Kasumi-1 (cell line): ENCODE data around the gene NR5A1.
A peak's percentile ranks its signal among the peaks of the same experiment; 100 is the strongest.

Experiments used
- DNase-seq, 2 experiments: peaks; one replicate each; lab custom pipeline; 2025; lab: John Stamatoyannopoulos, UW

Gene NR5A1

DNA sequence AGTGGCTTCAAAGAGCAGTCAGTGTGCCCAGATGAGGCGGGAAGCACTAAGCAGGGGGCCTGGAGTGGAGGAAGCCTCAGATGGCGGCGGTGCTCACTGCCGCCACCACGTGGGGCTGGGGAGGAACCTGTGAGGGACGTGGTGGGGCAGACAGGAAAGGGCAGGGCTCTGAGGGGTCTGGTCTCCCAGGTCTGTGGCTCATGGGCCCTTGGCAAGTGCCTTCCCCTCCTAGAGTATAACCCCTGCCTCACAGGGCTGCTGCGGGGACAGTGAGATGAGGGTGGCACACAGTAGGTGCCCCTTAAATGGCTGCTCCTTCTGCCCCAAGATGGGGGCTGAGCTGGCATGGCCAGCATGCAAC is 26.6 kb downstream of the NR5A1 start:
- peak; percentile 71 to 75 for DNase-seq

DNA sequence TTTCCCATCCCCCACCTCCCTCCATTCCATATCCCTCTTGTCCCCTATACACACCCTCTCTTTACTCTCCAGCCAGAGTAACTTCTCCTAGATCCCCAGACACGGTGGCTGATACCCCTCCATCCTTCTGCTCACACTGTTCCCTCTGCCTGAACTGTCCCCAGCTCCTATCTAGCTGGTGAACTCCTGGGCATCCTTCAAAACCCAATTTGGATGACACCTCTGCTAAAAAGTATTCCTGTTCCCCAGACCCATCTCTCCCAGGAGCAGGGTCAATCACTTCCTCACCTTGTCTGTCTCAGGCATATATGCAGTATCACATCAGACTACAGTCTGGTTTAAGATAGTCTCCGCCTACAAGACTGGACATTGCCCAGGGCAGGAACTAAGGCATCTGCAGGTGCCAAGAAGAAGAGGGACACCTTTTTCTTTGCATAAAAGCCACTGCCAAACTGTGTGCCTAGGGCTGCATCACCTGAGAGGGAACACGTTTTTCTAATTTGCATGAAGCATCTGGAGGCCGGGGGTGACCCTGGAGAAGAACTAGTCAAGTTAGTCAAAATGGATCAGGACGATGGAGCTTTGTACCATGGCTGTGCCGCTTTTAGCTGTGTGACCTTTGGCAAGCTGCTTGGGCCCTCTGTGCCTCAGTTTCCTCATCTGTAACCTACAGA is 27.1 kb downstream of the NR5A1 start:
- DNase-seq = no peak

- no peak for DNase-seq
Observed at GRCh38 chr9:124479371-124479770, 27.8 kb downstream of the NR5A1 start.

GRCh38 chr9:124478354-124478753 is 28.8 kb downstream of the NR5A1 start:
- no peak for DNase-seq

GRCh38 chr9:124477648-124478285 is 29.4 kb downstream of the NR5A1 start:
- no peak for DNase-seq

GRCh38 chr9:124477211-124477647 is 30.0 kb downstream of the NR5A1 start:
- no peak for DNase-seq

- peak; percentile 49 to 65 for DNase-seq
Observed at GRCh38 chr9:124475868-124476690, 31.1 kb downstream of the NR5A1 start.

GRCh38 chr9:124475158-124475867 is 31.9 kb downstream of the NR5A1 start:
- DNase-seq = peak; percentile 59 to 66

DNA sequence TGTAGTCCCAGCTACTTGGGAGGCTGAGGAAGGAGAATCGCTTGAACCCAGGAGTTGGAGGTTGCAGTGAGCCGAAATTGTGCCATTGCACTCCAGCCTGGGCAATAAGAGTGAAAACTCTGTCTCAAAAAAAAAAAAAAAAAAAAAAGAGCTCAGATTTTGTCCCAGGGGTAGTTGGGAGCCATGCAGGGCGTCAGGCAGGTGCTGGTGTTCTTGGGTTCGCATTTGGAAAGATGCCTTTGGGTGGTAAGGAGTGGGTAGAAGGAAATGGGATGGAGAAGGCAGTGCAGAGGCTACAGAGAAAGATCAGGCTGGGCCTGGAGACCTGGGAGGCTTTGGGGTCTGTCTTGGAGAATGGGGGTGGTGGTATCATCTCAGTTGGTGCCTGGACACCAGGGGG is 33.0 kb downstream of the NR5A1 start:
- no peak for DNase-seq

DNA sequence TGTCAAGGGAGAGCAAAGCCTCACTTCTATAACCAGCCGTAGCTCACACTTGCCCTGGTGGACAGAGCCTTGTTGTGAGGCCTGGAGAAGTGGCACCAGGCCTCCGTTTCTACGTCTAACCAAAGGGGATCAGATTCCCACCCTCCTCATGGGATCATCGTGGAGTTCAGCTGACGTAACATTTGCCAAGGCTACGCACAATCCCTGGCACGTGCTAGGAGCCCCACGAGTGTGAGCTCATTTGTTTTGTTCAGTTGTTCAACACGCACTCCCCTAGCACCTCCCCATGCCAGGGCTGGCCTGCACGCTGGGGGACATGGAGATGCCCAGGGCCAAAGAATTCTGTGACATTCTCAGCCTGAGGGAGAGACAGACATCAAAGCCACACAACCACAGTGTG is 33.9 kb downstream of the NR5A1 start:
- DNase-seq = no peak

- no peak for DNase-seq
Observed at GRCh38 chr9:124472770-124473169, 34.4 kb downstream of the NR5A1 start.

GRCh38 chr9:124471761-124472160 is 35.4 kb downstream of the NR5A1 start:
- no peak for DNase-seq

DNA sequence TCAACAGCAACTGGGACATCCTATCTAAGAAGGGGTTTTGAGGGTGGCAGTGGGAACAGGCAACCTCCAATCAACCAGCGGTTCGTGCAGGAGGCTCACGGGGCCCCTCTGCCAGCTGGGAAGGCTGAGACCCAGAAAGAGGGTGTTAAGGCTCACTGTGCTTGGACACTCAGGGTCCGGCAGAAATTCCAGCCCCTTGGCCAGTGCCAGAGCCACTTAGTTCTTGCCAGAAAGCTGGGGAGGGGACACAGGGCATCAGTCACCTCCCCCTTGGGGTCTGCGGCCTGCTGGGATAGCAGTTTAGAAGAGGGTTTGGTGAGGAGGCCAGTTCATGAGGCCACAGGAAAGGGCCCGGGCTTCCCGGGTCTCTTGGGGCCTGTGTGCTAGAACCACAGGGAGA is 36.5 kb downstream of the NR5A1 start:
- DNase-seq = no peak

- no peak for DNase-seq
Observed at GRCh38 chr9:124470306-124470705, 36.9 kb downstream of the NR5A1 start.

GRCh38 chr9:124469011-124469832 is 38.0 kb downstream of the NR5A1 start:
- no peak for DNase-seq

GRCh38 chr9:124468061-124468740 is 39.0 kb downstream of the NR5A1 start:
- DNase-seq = no peak

GRCh38 chr9:124467410-124468060 is 39.7 kb downstream of the NR5A1 start:
- DNase-seq = no peak

GRCh38 chr9:124465736-124466135 is 41.5 kb downstream of the NR5A1 start:
- no peak for DNase-seq

- DNase-seq = no peak
Observed at GRCh38 chr9:124462739-124463138, 44.5 kb downstream of the NR5A1 start.

DNA sequence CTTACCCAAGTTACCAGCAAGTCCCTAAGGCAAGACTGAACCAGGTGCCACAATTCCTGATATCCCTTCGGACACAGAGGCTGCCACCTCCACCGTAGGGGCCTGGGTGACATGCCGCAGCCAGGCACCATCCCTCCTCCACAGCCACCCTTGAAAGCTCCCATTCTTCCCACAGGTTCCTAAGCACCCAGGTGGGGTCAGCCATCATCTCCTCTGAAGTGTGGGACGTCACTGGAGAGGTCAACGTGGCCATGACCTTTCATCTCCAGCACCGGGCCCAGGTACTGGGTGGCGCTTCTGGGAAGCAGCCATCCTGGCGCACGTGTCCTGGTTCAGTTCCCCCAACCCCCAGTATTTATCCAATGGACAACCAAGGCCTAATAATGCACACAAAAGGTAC is 48.8 kb downstream of the NR5A1 start:
- DNase-seq = no peak
